ENCODE data around the gene MRPL34.

- TF ChIP-seq, protein P1, sequence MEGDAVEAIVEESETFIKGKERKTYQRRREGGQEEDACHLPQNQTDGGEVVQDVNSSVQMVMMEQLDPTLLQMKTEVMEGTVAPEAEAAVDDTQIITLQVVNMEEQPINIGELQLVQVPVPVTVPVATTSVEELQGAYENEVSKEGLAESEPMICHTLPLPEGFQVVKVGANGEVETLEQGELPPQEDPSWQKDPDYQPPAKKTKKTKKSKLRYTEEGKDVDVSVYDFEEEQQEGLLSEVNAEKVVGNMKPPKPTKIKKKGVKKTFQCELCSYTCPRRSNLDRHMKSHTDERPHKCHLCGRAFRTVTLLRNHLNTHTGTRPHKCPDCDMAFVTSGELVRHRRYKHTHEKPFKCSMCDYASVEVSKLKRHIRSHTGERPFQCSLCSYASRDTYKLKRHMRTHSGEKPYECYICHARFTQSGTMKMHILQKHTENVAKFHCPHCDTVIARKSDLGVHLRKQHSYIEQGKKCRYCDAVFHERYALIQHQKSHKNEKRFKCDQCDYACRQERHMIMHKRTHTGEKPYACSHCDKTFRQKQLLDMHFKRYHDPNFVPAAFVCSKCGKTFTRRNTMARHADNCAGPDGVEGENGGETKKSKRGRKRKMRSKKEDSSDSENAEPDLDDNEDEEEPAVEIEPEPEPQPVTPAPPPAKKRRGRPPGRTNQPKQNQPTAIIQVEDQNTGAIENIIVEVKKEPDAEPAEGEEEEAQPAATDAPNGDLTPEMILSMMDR (IDR thresholded peaks at IDR 0.05; ENCODE audit: poor library complexity) = no peak
- TF ChIP-seq EZH2 (IDR thresholded peaks at IDR 0.05; ENCODE audit: borderline replicate concordance) (no peak), EZH2phosphoT487 (IDR thresholded peaks at IDR 0.05; ENCODE audit: low read depth, severe bottlenecking, unreplicated experiment) (no peak)
Observed at GRCh38 chr19:17294051-17294891, 11.4 kb upstream of the MRPL34 start.
